Common myeloid progenitor, CD34-positive (primary cell): ENCODE measurements around the gene CTTNBP2.

Experiments used
- CTCF ChIA-PET: fragments of 350-600 bp; sonication (Branson Sonifier 250); formaldehyde crosslinking; loops from one replicate; lab custom pipeline; 2021; ENCODE audit warnings: antibody characterized with exemption; lab: Charles Lee
- POLR2A ChIA-PET: fragments of 350-600 bp; sonication (Branson Sonifier 250); formaldehyde crosslinking; loops from one replicate; lab custom pipeline; 2021; ENCODE audit warnings: antibody characterized with exemption; lab: Charles Lee
- DNase-seq, 3 donors: peaks; one replicate each; pipeline versions ENCODE4 v3.0.0 to v3.0.0-alpha.2; 2013
- H3K27ac ChIP-seq, 2 experiments: 1 replicate in 1 of 2; 2 replicates in 1 of 2; pipeline ENCODE4 v1.7.0; 2013; ENCODE audit warnings: inconsistent platforms in 2 of 2, low read length in 2 of 2, mild to moderate bottlenecking in 2 of 2, low read depth in 1 of 2, moderate library complexity in 1 of 2; ENCODE audit not compliant: severe bottlenecking in 2 of 2, insufficient read depth in 1 of 2, poor library complexity in 1 of 2
- H3K27me3 ChIP-seq, 5 experiments: replicated peaks in 2 of 5; 1 replicate in 3 of 5; 2 replicates in 2 of 5; pipeline versions ENCODE4 v1.6.1 to v1.7.0; 2013; ENCODE audit warnings: low read length in 4 of 5, mild to moderate bottlenecking in 2 of 5, moderate library complexity in 2 of 5, inconsistent platforms in 1 of 5; ENCODE audit not compliant: insufficient read depth in 5 of 5, control insufficient read depth in 4 of 5
- H3K36me3 ChIP-seq, 4 experiments: 1 replicate in 2 of 4; 2 replicates in 2 of 4; pipeline versions ENCODE4 v1.6.1 to v1.7.0; 2013; ENCODE audit warnings: low read length in 3 of 4, control low read depth in 1 of 4, mild to moderate bottlenecking in 1 of 4; ENCODE audit not compliant: control insufficient read depth in 4 of 4, insufficient read depth in 4 of 4
- H3K4me1 ChIP-seq, 4 experiments: 1 replicate in 3 of 4; 2 replicates in 1 of 4; pipeline versions ENCODE4 v1.6.1 to v1.7.1; 2013; ENCODE audit warnings: low read length in 3 of 4, mild to moderate bottlenecking in 3 of 4, control low read depth in 1 of 4, inconsistent platforms in 1 of 4, moderate library complexity in 1 of 4; ENCODE audit not compliant: control insufficient read depth in 4 of 4, insufficient read depth in 4 of 4; ENCODE audit errors: control extremely low read depth in 1 of 4
- H3K4me3 ChIP-seq, 7 experiments: 1 replicate in 4 of 7; 2 replicates in 3 of 7; pipeline versions ENCODE4 v1.5.1 to v1.7.0; 2013; ENCODE audit warnings: mild to moderate bottlenecking in 7 of 7, low read length in 6 of 7, moderate library complexity in 6 of 7, inconsistent platforms in 2 of 7, low read depth in 2 of 7, control low read depth in 1 of 7; ENCODE audit not compliant: insufficient read depth in 4 of 7, control insufficient read depth in 1 of 7; ENCODE audit errors: extremely low read depth in 1 of 7
- H3K9me3 ChIP-seq, 5 experiments: 1 replicate in 4 of 5; 2 replicates in 1 of 5; pipeline versions ENCODE4 v1.6.1 to v1.7.1; 2013; ENCODE audit warnings: low read length in 4 of 5, mild to moderate bottlenecking in 2 of 5, inconsistent platforms in 1 of 5, low read depth in 1 of 5, moderate library complexity in 1 of 5; ENCODE audit not compliant: control insufficient read depth in 4 of 5, insufficient read depth in 2 of 5; ENCODE audit errors: control extremely low read depth in 1 of 5
- WGBS: methylation state at CpG from one replicate; pipeline ENCODE4 v1.1.5; 2013; ENCODE audit not compliant: insufficient coverage; 5-methylcytosine and 5-hydroxymethylcytosine counted together

The CTTNBP2 gene

GRCh38 chr7:117807676-117808075 is 65.6 kb downstream of the CTTNBP2 start:
- POLR2A ChIA-PET = interaction anchor here (0.5 kb wide), 1 partner anchor 62 kb away, joined by 3 read pairs; no protein-coding TSS in a partner anchor
- H3K9me3 ChIP-seq = no peaks in the 10 kb centered on the region
- 100% methylated on average over 3 of the region's 3 CpGs for WGBS
- H3K36me3 ChIP-seq = no peaks in the 10 kb centered on the region
- no peaks in the 10 kb centered on the region for H3K27me3 ChIP-seq
- DNase-seq = no peak
- H3K27ac ChIP-seq = no peak overlapping the region
- H3K4me3 ChIP-seq = no peak overlapping the region
- CTCF ChIA-PET = interaction anchor here (1.2 kb wide), 1 partner anchor 11 kb away, joined by 3 read pairs; no protein-coding TSS in a partner anchor
- peaks cover 0 to 7% (median 0%) of the 10 kb centered on the region in 4 experiments for H3K4me1 ChIP-seq

- ChIA-PET CTCF (no interaction called here), POLR2A (no interaction called here)
- no peak for DNase-seq
- H3K4me3 ChIP-seq = no peak overlapping the region
- WGBS = 100% methylated on average over 4 of the region's 5 CpGs
- H3K9me3 ChIP-seq = no peaks in the 10 kb centered on the region
- no peaks in the 10 kb centered on the region for H3K36me3 ChIP-seq
- peaks cover 0 to 7% (median 0%) of the 10 kb centered on the region in 4 experiments for H3K4me1 ChIP-seq
- H3K27ac ChIP-seq = no peak overlapping the region
- no peaks in the 10 kb centered on the region for H3K27me3 ChIP-seq
These were observed 67.2 kb downstream of the CTTNBP2 start for GRCh38 chr7:117806011-117806410.

GRCh38 chr7:117805241-117805640 is 68.0 kb downstream of the CTTNBP2 start:
- H3K27ac ChIP-seq = no peak overlapping the region
- H3K9me3 ChIP-seq = no peaks in the 10 kb centered on the region
- CTCF ChIA-PET = interaction anchor here (1.3 kb wide), 1 partner anchor 10 kb away, joined by 3 read pairs; no protein-coding TSS in a partner anchor
- POLR2A ChIA-PET = no interaction called here
- no peaks in the 10 kb centered on the region for H3K36me3 ChIP-seq
- 86% methylated on average over 3 of the region's 3 CpGs for WGBS
- DNase-seq = no peak
- peaks cover 0 to 7% (median 0%) of the 10 kb centered on the region in 4 experiments for H3K4me1 ChIP-seq
- no peak overlapping the region for H3K4me3 ChIP-seq
- no peaks in the 10 kb centered on the region for H3K27me3 ChIP-seq

- Histone ChIP-seq H3K9me3 (no peaks in the 10 kb centered on the region), H3K27ac (no peak overlapping the region), H3K36me3 (no peaks in the 10 kb centered on the region), H3K4me1 (no peaks in the 10 kb centered on the region), H3K27me3 (no peaks in the 10 kb centered on the region), H3K4me3 (no peak overlapping the region)
- ChIA-PET POLR2A (no interaction called here), CTCF (no interaction called here)
- WGBS = no CpG with 5 or more reads among the region's 2 CpGs
- no peak for DNase-seq
These were observed 69.8 kb downstream of the CTTNBP2 start for GRCh38 chr7:117803476-117803875.

GRCh38 chr7:117802660-117803059 is 70.6 kb downstream of the CTTNBP2 start:
- H3K27me3 ChIP-seq = no peaks in the 10 kb centered on the region
- CTCF ChIA-PET = no interaction called here
- no CpG with 5 or more reads among the region's 2 CpGs for WGBS
- POLR2A ChIA-PET = no interaction called here
- no peaks in the 10 kb centered on the region for H3K9me3 ChIP-seq
- DNase-seq = no peak
- no peaks in the 10 kb centered on the region for H3K4me1 ChIP-seq
- no peak overlapping the region for H3K27ac ChIP-seq
- no peaks in the 10 kb centered on the region for H3K36me3 ChIP-seq
- H3K4me3 ChIP-seq = no peak overlapping the region

GRCh38 chr7:117800841-117801240 is 72.4 kb downstream of the CTTNBP2 start:
- Histone ChIP-seq H3K27me3 (no peaks in the 10 kb centered on the region), H3K36me3 (no peaks in the 10 kb centered on the region), H3K4me1 (no peaks in the 10 kb centered on the region), H3K9me3 (no peaks in the 10 kb centered on the region), H3K4me3 (no peak overlapping the region), H3K27ac (no peak overlapping the region)
- POLR2A ChIA-PET = no interaction called here
- DNase-seq = no peak
- CTCF ChIA-PET = no interaction called here
- WGBS = no CpG with 5 or more reads among the region's 1 CpG

- Histone ChIP-seq H3K9me3 (no peaks in the 10 kb centered on the region), H3K27ac (no peak overlapping the region), H3K27me3 (no peaks in the 10 kb centered on the region), H3K36me3 (no peaks in the 10 kb centered on the region), H3K4me1 (no peaks in the 10 kb centered on the region), H3K4me3 (no peak overlapping the region)
- WGBS = 97% methylated on average over 3 of the region's 3 CpGs
- POLR2A ChIA-PET = no interaction called here
- CTCF ChIA-PET = no interaction called here
- DNase-seq = no peak
These were observed 72.8 kb downstream of the CTTNBP2 start for GRCh38 chr7:117800406-117800805.
